Measurements from ENCODE around the gene DPPA5. TPM values are rescaled to one million over a fixed set of nuclear protein-coding genes. Genes with fewer than 3 reads are reported as not detected.

Gene DPPA5
- total RNA-seq, 1 experiment from 2014 or later = 1.2 TPM

DNA sequence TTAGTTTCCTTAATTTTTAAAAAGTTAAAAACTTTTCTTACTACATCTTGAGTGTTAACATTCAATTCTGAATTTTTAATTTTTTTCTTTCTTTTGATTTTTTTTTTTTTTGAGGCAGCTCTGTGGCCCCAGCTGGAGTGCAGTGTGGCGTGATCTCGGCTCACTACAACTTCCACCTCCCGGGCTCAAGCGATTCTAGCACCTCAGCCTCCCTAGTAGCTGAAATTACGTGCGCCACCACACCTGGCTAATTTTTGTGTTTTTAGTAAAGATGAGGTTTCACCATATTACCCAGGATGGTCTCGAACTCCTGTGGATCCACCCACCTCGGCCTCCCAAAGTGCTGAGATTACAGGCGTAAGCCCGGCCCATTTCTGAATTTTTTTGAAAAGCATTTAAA is 41.8 kb upstream of the DPPA5 start:
- no peak overlapping the region for H3K4me2 ChIP-seq (ENCODE audit: insufficient read depth, insufficient read length, low read length)
- no peak overlapping the region for H3K4me3 Mint-ChIP-seq
- no peak overlapping the region for H3K23ac ChIP-seq (ENCODE audit: insufficient read length, low read depth, low read length)
- H3K56ac ChIP-seq (ENCODE audit: insufficient read length, low read depth, low read length) = no peak overlapping the region
- H3K9me3 Mint-ChIP-seq = peaks cover 3% of the 10 kb centered on the region in 2 experiments; a peak in 4 of 5 replicates
- no peak overlapping the region for H3K27ac ChIP-seq (ENCODE audit: insufficient read length, low read depth, low read length)
- no peak overlapping the region for H2BK12ac ChIP-seq (ENCODE audit: insufficient read length, low read depth, low read length)
- H3K23me2 ChIP-seq (ENCODE audit: insufficient read length, low read depth, low read length, poor library complexity, severe bottlenecking) = no peaks in the 10 kb centered on the region
- H3K9ac ChIP-seq (ENCODE audit: extremely low read depth, insufficient read length, low read length) = no peak overlapping the region
- no peak overlapping the region for H2BK15ac ChIP-seq (ENCODE audit: low read depth, low read length)
- H3K27me3 Mint-ChIP-seq (ENCODE audit: low read depth) = peaks cover 3% of the 10 kb centered on the region
- H3K27ac Mint-ChIP-seq = no peak overlapping the region
- no peak overlapping the region for H2BK5ac ChIP-seq (ENCODE audit: insufficient read length, low read length)
- no peak overlapping the region for H2AK5ac ChIP-seq (ENCODE audit: insufficient read length, low read length)
- no peak overlapping the region for H3K14ac ChIP-seq (ENCODE audit: insufficient read depth, low read length)
- H2BK120ac ChIP-seq (ENCODE audit: low read depth, low read length, poor library complexity, severe bottlenecking) = no peak overlapping the region
- WGBS (ENCODE audit: extremely low coverage, insufficient read length, low lambda C conversion rate) = no CpG with 5 or more reads among the region's 10 CpGs
- no peak overlapping the region for H3K18ac ChIP-seq (ENCODE audit: insufficient read length, low read depth, low read length)
- H3K4me1 ChIP-seq (ENCODE audit: insufficient read depth, low read length) = no peaks in the 10 kb centered on the region
- DNase-seq = no peak
- H2BK20ac ChIP-seq (ENCODE audit: low read depth, low read length, poor library complexity, severe bottlenecking) = no peak overlapping the region
- no peak overlapping the region for H3T11ph ChIP-seq (ENCODE audit: low read length)
- no peaks in the 10 kb centered on the region for H3K79me1 ChIP-seq (ENCODE audit: insufficient read depth, low read depth, low read length, poor library complexity, severe bottlenecking)
- H3K27me3 ChIP-seq (ENCODE audit: insufficient read depth, low read length) = no peaks in the 10 kb centered on the region
- peaks cover 0 to 4% of the 10 kb centered on the region in 2 experiments; a peak in 2 of 4 replicates for H3K4me1 Mint-ChIP-seq
- no peak for TF ChIP-seq CTCF (conservative IDR thresholded peaks at IDR 0.05)
- H2AFZ ChIP-seq (ENCODE audit: low read length) = no peak overlapping the region
- no peak overlapping the region for H3K4ac ChIP-seq (ENCODE audit: low read depth, low read length)
- no peak overlapping the region for H4K8ac ChIP-seq (replicated peaks; ENCODE audit: insufficient read length, low read depth, low read length)
- H3K9me3 ChIP-seq (ENCODE audit: control insufficient read depth, low read depth, low read length) = no peaks in the 10 kb centered on the region
- no peaks in the 10 kb centered on the region for H4K20me1 ChIP-seq (ENCODE audit: control insufficient read depth, insufficient read depth, insufficient read length)
- no peaks in the 10 kb centered on the region for H3K79me2 ChIP-seq (ENCODE audit: insufficient read depth, low read length)
- no peak overlapping the region for H4K91ac ChIP-seq (ENCODE audit: insufficient read length, low read depth, low read length)
- no peak overlapping the region for H4K5ac ChIP-seq (ENCODE audit: insufficient read length, low read depth, low read length)
- no peaks in the 10 kb centered on the region; a peak in 2 of 7 replicates for H3K36me3 Mint-ChIP-seq (ENCODE audit: insufficient read depth in 1 of 3, low read depth in 3 of 3)
